Measurements from ENCODE around the gene SDR9C7.
"Not testable (repeated sequence)": the region's sequence is repeated elsewhere in the genome, so short reads cannot be mapped to it uniquely, and the experiment has no call there.

The SDR9C7 gene

GRCh38 chr12:56940942-56941298 lies 6.7 kb upstream of the SDR9C7 start:
- H3K4me1 Mint-ChIP-seq (ENCODE audit: low read depth); H3K27ac Mint-ChIP-seq; H3K9me3 Mint-ChIP-seq; H3K36me3 Mint-ChIP-seq (ENCODE audit: low read depth); H3K4me3 Mint-ChIP-seq: not testable (repeated sequence)
- peaks cover 22% of the 10 kb centered on the region for H3K27me3 Mint-ChIP-seq (ENCODE audit: low read depth)

- no peaks in the 10 kb centered on the region for H3K36me3 Mint-ChIP-seq (ENCODE audit: low read depth)
- H3K9me3 Mint-ChIP-seq: no peaks in the 10 kb centered on the region
- no peaks in the 10 kb centered on the region for H3K27me3 Mint-ChIP-seq (ENCODE audit: low read depth)
- H3K27ac Mint-ChIP-seq: no peak overlapping the region
- H3K4me1 Mint-ChIP-seq (ENCODE audit: low read depth): peaks cover 3% of the 10 kb centered on the region
- no peak overlapping the region for H3K4me3 Mint-ChIP-seq
Observed at GRCh38 chr12:56935752-56936151, 1.5 kb upstream of the SDR9C7 start.

DNA sequence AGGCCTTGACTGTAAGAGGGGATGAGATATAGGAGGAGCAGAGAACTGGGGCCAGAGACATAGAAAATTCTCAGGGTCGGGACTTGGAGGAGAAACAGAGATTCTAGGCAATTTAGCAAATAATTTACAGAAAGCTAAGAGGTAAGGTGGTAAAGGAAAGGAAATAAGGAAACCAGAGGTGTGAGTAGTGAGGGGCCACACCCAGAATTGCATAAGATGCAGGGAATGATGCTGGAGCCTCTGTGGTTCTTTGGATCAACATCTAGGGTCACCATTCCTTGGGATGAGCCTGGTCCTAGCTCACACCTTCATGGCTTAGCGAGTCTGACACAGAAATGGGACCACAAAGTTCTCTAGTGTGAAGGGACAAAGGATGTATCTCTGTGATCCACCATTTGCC lies 949 bp upstream of the SDR9C7 start:
- no peaks in the 10 kb centered on the region for H3K36me3 Mint-ChIP-seq (ENCODE audit: low read depth)
- no peak overlapping the region for H3K27ac Mint-ChIP-seq
- peaks cover 3% of the 10 kb centered on the region for H3K4me1 Mint-ChIP-seq (ENCODE audit: low read depth)

DNA sequence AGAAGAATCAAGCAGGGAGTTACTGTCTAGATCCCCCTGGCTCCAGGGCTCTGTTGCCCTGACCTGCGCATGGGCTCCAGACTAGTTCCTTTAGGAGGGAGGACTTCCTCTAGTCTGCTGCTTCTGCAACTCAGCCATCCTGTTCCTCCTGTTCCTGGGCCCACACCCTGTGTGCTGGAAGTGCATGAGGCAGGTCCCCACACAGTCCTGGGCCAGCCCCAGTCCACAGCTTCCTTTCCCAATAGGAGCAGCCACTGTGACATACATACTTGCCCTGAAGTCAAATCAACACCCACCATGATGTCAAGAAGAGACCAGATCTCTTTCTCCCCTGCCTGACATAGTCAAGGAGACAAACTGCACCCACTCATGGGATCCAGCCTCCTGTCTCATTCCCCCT lies 1.3 kb downstream of the SDR9C7 start:
- no peaks in the 10 kb centered on the region for H3K9me3 Mint-ChIP-seq
- peaks cover 6% of the 10 kb centered on the region for H3K4me1 Mint-ChIP-seq (ENCODE audit: low read depth)
- peaks cover 5% of the 10 kb centered on the region for H3K27me3 Mint-ChIP-seq (ENCODE audit: low read depth)
- H3K36me3 Mint-ChIP-seq (ENCODE audit: low read depth): no peaks in the 10 kb centered on the region
- H3K4me3 Mint-ChIP-seq: no peak overlapping the region
- H3K27ac Mint-ChIP-seq: no peak overlapping the region

More for the DNA sequence above, 949 bp upstream of the SDR9C7 start:
- H3K4me3 Mint-ChIP-seq: no peak overlapping the region
- no peaks in the 10 kb centered on the region for H3K9me3 Mint-ChIP-seq
- no peaks in the 10 kb centered on the region for H3K27me3 Mint-ChIP-seq (ENCODE audit: low read depth)

DNA sequence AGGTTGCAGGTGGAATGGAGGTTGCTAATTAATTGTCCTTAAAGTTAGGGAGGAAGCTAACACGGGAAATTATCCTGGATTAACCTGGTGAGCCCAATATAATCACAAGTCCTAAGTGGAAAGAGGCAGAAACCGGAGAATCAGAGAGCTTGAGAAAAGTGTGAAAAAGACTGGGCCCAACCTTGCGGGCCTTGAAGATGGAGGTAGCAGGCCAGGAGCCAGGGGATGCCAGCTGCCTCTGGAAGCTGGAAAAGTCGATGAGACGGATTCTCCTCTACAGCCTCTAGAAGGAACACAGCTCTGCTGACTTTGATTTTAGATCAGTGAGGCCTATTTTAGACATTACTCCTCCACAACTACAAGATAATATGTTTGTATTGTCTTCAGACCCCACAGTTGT lies 2.1 kb downstream of the SDR9C7 start:
- peaks cover 8% of the 10 kb centered on the region for H3K27me3 Mint-ChIP-seq (ENCODE audit: low read depth)
- H3K9me3 Mint-ChIP-seq: no peaks in the 10 kb centered on the region
- no peaks in the 10 kb centered on the region for H3K36me3 Mint-ChIP-seq (ENCODE audit: low read depth)
- H3K4me3 Mint-ChIP-seq: no peak overlapping the region
- no peak overlapping the region for H3K27ac Mint-ChIP-seq
- H3K4me1 Mint-ChIP-seq (ENCODE audit: low read depth): peaks cover 6% of the 10 kb centered on the region

GRCh38 chr12:56931474-56931978 lies 2.7 kb downstream of the SDR9C7 start:
- peaks cover 6% of the 10 kb centered on the region for H3K4me1 Mint-ChIP-seq (ENCODE audit: low read depth)
- no peak overlapping the region for H3K27ac Mint-ChIP-seq

GRCh38 chr12:56930241-56930640 lies 4.0 kb downstream of the SDR9C7 start:
- no peak overlapping the region for H3K4me3 Mint-ChIP-seq
- no peaks in the 10 kb centered on the region for H3K36me3 Mint-ChIP-seq (ENCODE audit: low read depth)
- H3K4me1 Mint-ChIP-seq (ENCODE audit: low read depth): peaks cover 6% of the 10 kb centered on the region
- no peaks in the 10 kb centered on the region for H3K9me3 Mint-ChIP-seq
- peaks cover 13% of the 10 kb centered on the region for H3K27me3 Mint-ChIP-seq (ENCODE audit: low read depth)
- no peak overlapping the region for H3K27ac Mint-ChIP-seq

More at GRCh38 chr12:56931474-56931978, 2.7 kb downstream of the SDR9C7 start:
- H3K27me3 Mint-ChIP-seq (ENCODE audit: low read depth): peaks cover 9% of the 10 kb centered on the region
- no peaks in the 10 kb centered on the region for H3K9me3 Mint-ChIP-seq
- H3K36me3 Mint-ChIP-seq (ENCODE audit: low read depth): no peaks in the 10 kb centered on the region
- no peak overlapping the region for H3K4me3 Mint-ChIP-seq

DNA sequence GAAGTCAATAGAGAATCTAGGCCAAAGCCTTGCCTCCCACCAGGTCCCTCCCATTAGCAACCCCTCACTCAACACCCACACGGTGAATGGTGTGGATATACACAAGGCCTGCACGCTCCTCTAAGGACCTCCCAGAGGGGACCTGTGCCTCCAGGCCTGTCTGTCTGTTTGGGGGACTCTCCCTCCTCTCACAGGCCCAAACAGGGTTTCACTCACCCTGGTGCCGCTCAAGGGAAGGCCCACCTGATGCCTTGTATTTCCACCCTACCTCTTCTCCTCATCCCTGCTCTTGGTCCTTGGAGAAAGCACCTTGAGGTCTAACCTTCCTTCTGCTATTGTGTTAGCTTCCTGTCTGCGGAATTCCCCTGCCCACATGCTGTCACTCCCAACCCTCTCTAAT lies 4.4 kb downstream of the SDR9C7 start:
- H3K4me3 Mint-ChIP-seq: no peak overlapping the region
- peaks cover 13% of the 10 kb centered on the region for H3K27me3 Mint-ChIP-seq (ENCODE audit: low read depth)
- no peak overlapping the region for H3K27ac Mint-ChIP-seq
- H3K4me1 Mint-ChIP-seq (ENCODE audit: low read depth): peaks cover 4% of the 10 kb centered on the region
- H3K9me3 Mint-ChIP-seq: no peaks in the 10 kb centered on the region
- no peaks in the 10 kb centered on the region for H3K36me3 Mint-ChIP-seq (ENCODE audit: low read depth)

GRCh38 chr12:56928262-56928661 lies 5.9 kb downstream of the SDR9C7 start:
- H3K27ac Mint-ChIP-seq: no peak overlapping the region
- peaks cover 13% of the 10 kb centered on the region for H3K27me3 Mint-ChIP-seq (ENCODE audit: low read depth)
- H3K9me3 Mint-ChIP-seq: no peaks in the 10 kb centered on the region
- peaks cover 4% of the 10 kb centered on the region for H3K4me1 Mint-ChIP-seq (ENCODE audit: low read depth)
- no peak overlapping the region for H3K4me3 Mint-ChIP-seq
- no peaks in the 10 kb centered on the region for H3K36me3 Mint-ChIP-seq (ENCODE audit: low read depth)

- Mint-ChIP-seq H3K9me3 (no peaks in the 10 kb centered on the region), H3K4me1 (ENCODE audit: low read depth) (peaks cover 4% of the 10 kb centered on the region), H3K4me3 (no peak overlapping the region), H3K36me3 (ENCODE audit: low read depth) (no peaks in the 10 kb centered on the region), H3K27ac (no peak overlapping the region), H3K27me3 (ENCODE audit: low read depth) (peaks cover 13% of the 10 kb centered on the region)
Observed at GRCh38 chr12:56927281-56927680, 6.9 kb downstream of the SDR9C7 start.

DNA sequence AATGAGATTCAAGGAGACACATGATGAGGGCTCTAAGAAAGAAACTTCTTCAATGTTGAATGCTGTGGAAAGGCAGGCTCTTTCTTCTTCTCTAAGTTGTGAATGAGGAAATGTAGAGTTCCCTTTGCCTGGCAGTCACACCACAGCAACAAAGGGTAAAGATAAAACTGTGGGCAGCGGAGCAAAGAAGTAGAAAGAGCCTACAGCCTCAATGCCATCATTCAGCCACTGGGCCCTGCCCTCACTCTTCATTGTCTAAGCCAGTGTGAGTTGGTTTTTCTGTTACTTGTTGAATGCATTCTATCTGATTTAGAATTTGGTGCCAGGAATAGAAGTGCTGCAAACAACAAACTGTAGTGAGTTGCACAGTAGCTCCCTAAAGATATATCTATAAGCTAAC lies 12.2 kb downstream of the SDR9C7 start:
- Mint-ChIP-seq H3K27me3 (ENCODE audit: low read depth) (peaks cover 10% of the 10 kb centered on the region), H3K27ac (no peak overlapping the region)

GRCh38 chr12:56921346-56921745 lies 12.9 kb downstream of the SDR9C7 start:
- H3K4me3 Mint-ChIP-seq: no peak overlapping the region
- H3K27me3 Mint-ChIP-seq (ENCODE audit: low read depth): peaks cover 11% of the 10 kb centered on the region
- peaks cover 7% of the 10 kb centered on the region for H3K9me3 Mint-ChIP-seq
- H3K4me1 Mint-ChIP-seq (ENCODE audit: low read depth): no peaks in the 10 kb centered on the region
- H3K27ac Mint-ChIP-seq: no peak overlapping the region
- no peaks in the 10 kb centered on the region for H3K36me3 Mint-ChIP-seq (ENCODE audit: low read depth)

More for the DNA sequence above, 12.2 kb downstream of the SDR9C7 start:
- Mint-ChIP-seq H3K4me1 (ENCODE audit: low read depth) (no peaks in the 10 kb centered on the region), H3K4me3 (no peak overlapping the region), H3K9me3 (peaks cover 7% of the 10 kb centered on the region), H3K36me3 (ENCODE audit: low read depth) (no peaks in the 10 kb centered on the region)

- H3K27ac Mint-ChIP-seq; H3K4me1 Mint-ChIP-seq (ENCODE audit: low read depth); H3K9me3 Mint-ChIP-seq; H3K27me3 Mint-ChIP-seq (ENCODE audit: low read depth); H3K4me3 Mint-ChIP-seq; H3K36me3 Mint-ChIP-seq (ENCODE audit: low read depth): not testable (repeated sequence)
Observed at GRCh38 chr12:56918139-56918538, 16.1 kb downstream of the SDR9C7 start.

DNA sequence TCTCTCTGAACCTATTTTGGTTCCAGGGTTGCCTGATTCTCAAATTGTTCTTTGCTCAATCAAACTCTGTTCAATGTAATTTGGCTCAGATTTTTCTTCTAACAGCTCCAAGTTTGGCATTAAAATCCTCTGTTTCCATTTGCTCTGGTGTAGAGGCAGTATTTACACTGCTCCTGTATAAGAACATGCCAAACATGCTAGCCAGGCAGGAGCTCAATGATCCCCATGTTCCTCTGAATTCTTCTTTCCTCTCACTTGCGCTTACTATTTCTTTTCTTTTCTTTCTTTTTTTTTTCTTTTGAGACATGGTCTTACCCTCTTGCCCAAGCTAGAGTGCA lies 17.2 kb downstream of the SDR9C7 start:
- peaks cover 8% of the 10 kb centered on the region for H3K9me3 Mint-ChIP-seq
- H3K27ac Mint-ChIP-seq: no peak overlapping the region
- peaks cover 11% of the 10 kb centered on the region for H3K27me3 Mint-ChIP-seq (ENCODE audit: low read depth)
- no peaks in the 10 kb centered on the region for H3K36me3 Mint-ChIP-seq (ENCODE audit: low read depth)
- no peak overlapping the region for H3K4me3 Mint-ChIP-seq
- no peaks in the 10 kb centered on the region for H3K4me1 Mint-ChIP-seq (ENCODE audit: low read depth)

GRCh38 chr12:56916296-56916995 lies 17.8 kb downstream of the SDR9C7 start:
- no peak overlapping the region for H3K27ac Mint-ChIP-seq
- peaks cover 13% of the 10 kb centered on the region for H3K27me3 Mint-ChIP-seq (ENCODE audit: low read depth)
- H3K36me3 Mint-ChIP-seq (ENCODE audit: low read depth): no peaks in the 10 kb centered on the region
- peaks cover 11% of the 10 kb centered on the region for H3K9me3 Mint-ChIP-seq
- H3K4me3 Mint-ChIP-seq: no peak overlapping the region
- H3K4me1 Mint-ChIP-seq (ENCODE audit: low read depth): no peaks in the 10 kb centered on the region

DNA sequence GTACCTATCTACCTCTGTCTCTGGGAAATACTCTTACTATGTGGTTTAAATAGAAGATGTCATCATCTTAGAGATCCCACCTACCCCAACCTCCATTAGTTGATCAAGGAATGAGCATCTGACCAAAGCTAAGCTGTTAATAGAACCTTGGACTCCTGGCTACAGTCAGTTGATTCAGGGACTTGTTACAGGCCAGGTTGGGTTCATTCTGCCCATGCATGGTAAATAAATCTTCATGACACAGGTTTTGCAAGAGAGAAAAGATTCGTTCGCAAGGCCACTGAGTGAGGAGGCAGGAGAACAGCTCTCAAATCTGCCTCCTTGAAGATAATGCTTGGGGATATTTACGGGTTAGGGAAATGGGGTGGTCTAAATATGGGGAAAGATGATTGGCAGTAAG lies 19.5 kb downstream of the SDR9C7 start:
- H3K27ac Mint-ChIP-seq: no peak overlapping the region
- H3K4me3 Mint-ChIP-seq: no peak overlapping the region
- no peaks in the 10 kb centered on the region for H3K36me3 Mint-ChIP-seq (ENCODE audit: low read depth)
- H3K4me1 Mint-ChIP-seq (ENCODE audit: low read depth): no peaks in the 10 kb centered on the region
- peaks cover 18% of the 10 kb centered on the region for H3K9me3 Mint-ChIP-seq
- H3K27me3 Mint-ChIP-seq (ENCODE audit: low read depth): peaks cover 13% of the 10 kb centered on the region

Data from T-helper 1 cell treated with Interleukin-12 subunit alpha and Interleukin-12 subunit beta and Interleukin-4 antibody, amounts not matched to agents 30 μg/mL and 1 μg/mL, for 36 hours (primary cell).